DLD1 (cell line): ENCODE data around the gene RIN3.

Experiments
- in situ Hi-C: cut with HindIII; loops from 2 replicates; pipeline ENCODE4 v1.10.0; 2017; ENCODE audit warnings: low sequenced_read_pairs

RIN3 gene

DNA sequence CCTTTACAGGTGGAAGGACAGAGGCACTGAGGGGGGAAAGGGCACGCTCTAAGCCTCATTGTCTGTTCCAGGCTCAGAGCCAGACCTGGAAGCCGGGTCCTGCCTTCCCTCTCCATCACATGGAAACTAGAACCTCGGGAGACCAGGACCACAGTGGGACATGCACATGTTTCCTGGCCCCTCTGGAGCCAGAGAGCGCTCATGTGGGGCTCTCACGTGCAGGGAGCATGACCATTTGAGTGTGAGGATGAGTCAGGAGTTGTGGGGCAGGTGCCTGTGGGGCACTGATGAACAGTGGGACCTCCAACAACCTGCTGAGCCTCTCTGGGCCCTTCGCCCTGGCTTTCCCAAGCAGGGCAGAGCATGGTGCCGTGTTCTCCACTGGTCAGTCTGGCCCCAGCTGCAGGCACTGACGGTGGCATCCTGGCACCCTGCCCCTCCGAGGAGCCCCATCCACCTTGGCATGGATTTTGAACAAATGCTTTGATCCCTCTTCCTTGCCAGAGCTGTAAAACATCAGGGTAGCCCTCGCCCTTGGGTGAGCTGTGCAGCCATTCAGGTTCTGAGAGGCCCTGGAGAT lies 100.2 kb downstream of the RIN3 start:
- in situ Hi-C loops, result no loop called here

GRCh38 chr14:92615451-92615850 lies 101.9 kb downstream of the RIN3 start:
- in situ Hi-C loops, result no loop called here

GRCh38 chr14:92616178-92616577 lies 102.6 kb downstream of the RIN3 start:
- in situ Hi-C loops, result no loop called here

GRCh38 chr14:92617581-92617980 lies 104.0 kb downstream of the RIN3 start:
- in situ Hi-C loops, result no loop called here

GRCh38 chr14:92619671-92620456 lies 106.3 kb downstream of the RIN3 start:
- in situ Hi-C loops, result no loop called here

DNA sequence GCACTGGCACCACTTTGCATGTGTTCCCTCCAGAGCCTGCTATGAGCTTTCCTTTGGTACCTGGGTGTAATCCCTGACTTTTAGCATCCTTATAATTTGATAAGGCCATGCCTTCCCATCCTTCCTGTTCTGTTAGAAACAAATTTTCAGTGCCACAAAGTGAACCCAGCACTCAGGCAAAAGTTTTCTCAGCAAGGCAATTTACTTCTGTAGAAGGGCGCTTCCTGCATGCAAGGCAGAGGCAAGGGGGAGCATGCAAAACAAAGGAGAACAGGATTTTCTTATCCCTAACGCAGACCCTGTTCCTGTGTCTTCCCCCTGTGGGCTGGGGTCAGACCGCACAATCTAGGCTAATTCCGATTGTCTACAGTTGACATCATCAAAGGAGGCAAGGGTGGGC lies 108.7 kb downstream of the RIN3 start:
- in situ Hi-C loops, result no loop called here

- in situ Hi-C loops, result no loop called here
These were observed 111.2 kb downstream of the RIN3 start for GRCh38 chr14:92624764-92625163.

- in situ Hi-C loops, result no loop called here
These were observed 111.6 kb downstream of the RIN3 start for GRCh38 chr14:92625213-92625612.

DNA sequence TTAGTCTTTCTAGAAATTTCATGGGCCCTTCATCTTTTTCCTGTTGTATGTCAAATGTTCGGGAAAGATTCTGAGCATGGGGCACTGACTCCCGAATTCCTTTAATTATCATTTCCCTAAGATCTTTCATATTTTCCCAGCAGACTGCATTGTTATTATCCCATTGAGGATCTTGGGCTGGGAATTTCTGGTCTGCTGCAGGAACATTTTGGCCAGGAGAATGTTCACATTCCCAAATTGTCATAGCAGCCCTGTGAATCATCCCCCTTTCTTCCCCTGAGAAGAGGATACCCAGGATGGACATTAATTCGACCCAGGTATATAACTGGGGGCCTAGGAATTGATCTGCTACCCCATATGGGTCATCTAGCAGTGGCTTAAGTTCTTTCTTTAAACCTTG lies 112.5 kb downstream of the RIN3 start:
- in situ Hi-C loops, result no loop called here

GRCh38 chr14:92627707-92628215 lies 114.2 kb downstream of the RIN3 start:
- in situ Hi-C loops, result no loop called here

- in situ Hi-C loops, result no loop called here
These were observed 115.1 kb downstream of the RIN3 start for GRCh38 chr14:92628636-92629035.

GRCh38 chr14:92630367-92630766 lies 116.8 kb downstream of the RIN3 start:
- in situ Hi-C loops, result no loop called here

GRCh38 chr14:92631098-92631497 lies 117.5 kb downstream of the RIN3 start:
- in situ Hi-C loops, result no loop called here

- in situ Hi-C loops, result no loop called here
These were observed 119.1 kb downstream of the RIN3 start for GRCh38 chr14:92632546-92633273.

GRCh38 chr14:92633274-92633616 lies 119.7 kb downstream of the RIN3 start:
- in situ Hi-C loops, result no loop called here

DNA sequence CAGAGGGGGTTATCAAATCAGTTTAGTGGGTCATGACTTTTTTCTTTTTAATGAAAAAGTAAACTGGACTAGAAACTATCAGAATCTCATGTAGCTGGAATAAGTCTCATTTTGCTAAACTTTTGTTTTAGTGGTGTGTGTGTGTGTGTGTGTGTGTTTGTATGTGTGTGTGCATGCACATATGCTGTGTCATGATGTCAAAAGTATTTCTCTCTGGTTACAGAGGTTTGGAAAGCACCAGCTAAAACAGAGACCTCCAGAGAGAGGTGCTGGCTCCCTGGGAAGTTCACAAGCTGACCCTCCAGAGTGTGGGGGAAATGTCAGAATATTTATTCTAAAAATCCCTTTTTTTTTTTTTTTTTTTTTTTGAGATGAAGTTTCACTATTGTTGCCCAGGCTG lies 120.1 kb downstream of the RIN3 start:
- in situ Hi-C loops, result no loop called here

GRCh38 chr14:92635031-92635430 lies 121.5 kb downstream of the RIN3 start:
- in situ Hi-C loops, result no loop called here

GRCh38 chr14:92635896-92636295 lies 122.3 kb downstream of the RIN3 start:
- in situ Hi-C loops, result no loop called here

GRCh38 chr14:92637228-92637627 lies 123.6 kb downstream of the RIN3 start:
- in situ Hi-C loops, result no loop called here

DNA sequence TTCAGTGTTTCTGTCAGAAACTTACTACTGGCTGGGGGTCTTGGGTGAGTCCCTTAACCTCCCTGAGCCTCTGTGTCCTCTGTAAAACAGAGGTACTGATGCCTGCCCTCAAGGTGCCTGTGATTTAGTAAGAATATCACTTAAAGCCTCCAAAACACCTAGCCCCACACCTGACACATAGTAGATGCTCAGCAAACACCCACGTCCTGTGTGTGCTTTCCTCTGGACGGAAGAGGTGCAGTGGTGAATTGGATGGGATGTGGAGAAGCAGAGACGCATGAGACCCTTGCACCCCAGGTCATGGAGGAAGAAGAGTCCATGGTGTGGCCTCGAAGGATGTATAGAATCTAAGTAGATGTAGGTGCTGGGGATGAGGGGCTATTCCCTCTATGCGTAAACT lies 124.3 kb downstream of the RIN3 start:
- in situ Hi-C loops, result no loop called here

GRCh38 chr14:92638266-92638665 lies 124.7 kb downstream of the RIN3 start:
- in situ Hi-C loops, result no loop called here

DNA sequence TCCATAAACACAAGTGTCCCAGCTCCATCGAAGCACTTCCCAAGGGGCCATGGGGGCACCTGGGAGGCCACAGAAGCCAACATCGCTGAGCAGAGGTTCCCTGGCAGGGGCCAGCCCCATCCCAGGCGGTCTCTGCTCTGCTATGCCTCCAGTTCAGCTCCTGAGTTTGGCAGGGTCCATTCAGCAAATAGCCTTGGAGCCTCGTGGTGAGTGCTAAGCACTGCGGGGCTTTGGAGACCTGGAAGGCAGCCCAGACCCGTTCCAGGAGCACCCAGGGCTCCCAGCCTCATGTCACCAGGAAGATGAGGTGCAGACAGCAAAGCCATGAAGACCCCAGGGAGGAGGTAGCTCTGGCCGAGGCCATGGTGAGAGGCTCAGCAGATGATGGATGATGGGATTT lies 125.3 kb downstream of the RIN3 start:
- in situ Hi-C loops, result no loop called here
